Activated naive CD8-positive, alpha-beta T cell treated with anti-CD3 and anti-CD28 coated beads, Interleukin-2, amount 10 ng/mL, durations not matched to agents 7 days and 5 days (primary cell): ENCODE measurements around the gene PPP2R2C. TPM values are rescaled to one million over a fixed set of nuclear protein-coding genes. Genes with fewer than 3 reads are reported as not detected.

ENCODE experiments used
- ATAC-seq: fragments of 150-1000 bp; cut with Tn5 transposase; one replicate; pipeline ENCODE4 v1.10.0; 2021; ENCODE audit warnings: low read depth, moderate library complexity
- POLR2A ChIA-PET: fragments of 350-600 bp; sonication (Branson Sonifier 250); formaldehyde crosslinking; loops from one replicate; lab custom pipeline; 2021; ENCODE audit warnings: antibody characterized with exemption; lab: Charles Lee
- DNase-seq: peaks from one replicate; pipeline ENCODE4 v3.0.0; 2021
- H3K27ac Mint-ChIP-seq: one replicate; pipeline ENCODE4 v1.8.0; 2022; ENCODE audit warnings: mild to moderate bottlenecking, mixed read lengths
- H3K27me3 Mint-ChIP-seq: one replicate; pipeline ENCODE4 v1.8.0; 2022; ENCODE audit warnings: mild to moderate bottlenecking, moderate library complexity, mixed read lengths
- H3K36me3 Mint-ChIP-seq: one replicate; pipeline ENCODE4 v1.8.0; 2021; ENCODE audit warnings: mild to moderate bottlenecking, mixed read lengths
- H3K4me1 Mint-ChIP-seq: one replicate; pipeline ENCODE4 v1.8.0; 2021; ENCODE audit warnings: mixed read lengths
- H3K4me3 Mint-ChIP-seq: one replicate; pipeline ENCODE4 v1.8.0; 2022; ENCODE audit warnings: mild to moderate bottlenecking, moderate library complexity, mixed read lengths
- H3K9me3 Mint-ChIP-seq: one replicate; pipeline ENCODE4 v1.8.0; 2021; ENCODE audit warnings: mixed read lengths
- total RNA-seq, 2 experiments: library from RNA; stranded (reverse); gene quantifications; one replicate each; pipeline ENCODE4 v1.2.3, GENCODE V29; 2021

Gene PPP2R2C
- total RNA-seq, 2 experiments from 2014 or later: not detected

DNA sequence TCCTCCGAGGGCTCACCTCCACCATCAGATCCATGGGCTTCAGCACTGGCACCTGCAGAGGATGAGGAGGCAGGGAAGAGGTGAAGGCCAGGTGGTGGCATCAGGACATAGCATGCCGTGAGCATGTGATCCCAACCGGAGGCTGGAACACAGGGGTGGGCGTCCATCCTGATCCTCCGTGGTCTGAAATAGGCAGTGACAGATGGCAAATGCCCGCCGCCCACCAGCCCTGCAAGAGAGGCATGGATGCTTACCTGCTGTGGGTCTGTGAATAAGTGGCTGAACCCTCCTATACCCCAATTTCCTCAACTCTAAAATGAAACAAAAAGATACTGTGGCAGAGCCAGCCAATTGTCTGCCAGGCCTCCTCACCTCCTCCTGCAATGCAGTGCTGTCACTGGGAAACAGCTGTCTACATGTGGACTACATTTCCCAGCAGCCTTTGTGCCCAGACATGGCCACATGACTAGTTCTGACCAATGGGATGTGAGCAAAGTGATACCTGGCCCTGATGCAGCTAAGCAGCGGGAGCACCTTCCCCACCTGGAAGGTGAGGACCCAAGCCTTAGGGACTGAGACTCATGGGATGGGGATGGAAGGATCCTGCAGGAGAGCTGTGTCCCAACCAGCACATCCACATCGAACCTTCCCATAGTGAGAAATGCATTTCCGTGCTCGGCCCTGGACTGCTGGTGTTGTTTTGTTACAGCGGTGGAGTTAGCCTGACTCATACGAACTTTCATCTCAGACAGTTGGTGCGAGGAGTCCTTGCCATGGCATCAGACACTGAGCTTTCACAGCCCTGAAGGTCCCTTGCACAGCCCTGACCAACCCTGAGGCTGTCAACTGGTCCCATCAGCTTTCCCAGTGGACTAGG lies 99.5 kb downstream of the PPP2R2C start:
- Mint-ChIP-seq H3K4me1 (no peaks in the 10 kb centered on the region), H3K27ac (no peak overlapping the region), H3K4me3 (no peak overlapping the region), H3K27me3 (peaks cover 11% of the 10 kb centered on the region), H3K9me3 (no peaks in the 10 kb centered on the region), H3K36me3 (no peaks in the 10 kb centered on the region)
- ATAC-seq (peak; percentile 46), DNase-seq (no peak)
- POLR2A ChIA-PET: no interaction called here

DNA sequence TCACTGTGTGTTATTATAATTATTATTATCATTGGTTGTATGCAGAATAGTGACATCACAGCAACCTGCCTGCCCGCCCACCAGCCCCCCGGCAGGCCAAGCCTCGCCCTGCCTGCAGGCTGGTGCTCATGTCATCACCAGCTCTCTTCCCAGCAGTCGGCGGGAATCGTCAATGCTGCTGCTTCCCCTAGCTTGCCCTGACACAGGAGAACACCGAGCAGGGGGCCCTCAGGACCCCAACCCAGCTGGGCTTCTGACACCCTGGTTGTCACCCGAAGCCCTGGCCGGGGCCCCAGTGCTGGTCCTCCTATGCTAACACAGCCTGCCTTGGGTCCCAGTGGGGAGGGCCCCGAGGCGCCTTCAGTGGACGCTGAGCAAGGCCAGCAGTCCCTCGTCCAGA lies 100.6 kb downstream of the PPP2R2C start:
- Mint-ChIP-seq H3K27me3 (peaks cover 9% of the 10 kb centered on the region), H3K4me3 (no peak overlapping the region), H3K4me1 (no peaks in the 10 kb centered on the region), H3K9me3 (no peaks in the 10 kb centered on the region), H3K27ac (no peak overlapping the region), H3K36me3 (no peaks in the 10 kb centered on the region)
- no peak for DNase-seq
- no peak for ATAC-seq
- POLR2A ChIA-PET: no interaction called here

DNA sequence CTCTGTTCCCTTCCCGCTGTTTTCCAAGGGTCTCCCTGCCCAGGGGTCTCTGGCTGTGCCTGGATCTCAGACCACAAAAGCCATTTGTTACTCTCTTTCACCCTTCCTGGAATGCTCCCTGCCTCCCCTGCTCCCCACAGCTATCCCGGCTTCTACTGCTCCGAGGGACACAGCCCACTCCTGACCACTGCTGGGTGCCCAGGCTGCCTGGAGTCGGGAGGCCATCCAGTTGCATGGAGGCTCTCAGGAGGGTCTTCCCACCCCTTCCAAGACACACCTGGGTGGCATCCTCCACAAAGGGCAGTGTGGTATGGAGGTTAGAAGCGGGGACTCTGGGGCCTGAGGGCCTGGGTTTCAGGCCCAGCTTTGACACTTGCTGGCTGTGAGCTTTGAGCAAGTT lies 101.1 kb downstream of the PPP2R2C start:
- H3K4me3 Mint-ChIP-seq: no peak overlapping the region
- ATAC-seq (no peak), DNase-seq (no peak)
- H3K4me1 Mint-ChIP-seq: no peaks in the 10 kb centered on the region
- POLR2A ChIA-PET: no interaction called here
- H3K9me3 Mint-ChIP-seq: no peaks in the 10 kb centered on the region
- no peaks in the 10 kb centered on the region for H3K36me3 Mint-ChIP-seq
- H3K27me3 Mint-ChIP-seq: peaks cover 8% of the 10 kb centered on the region
- no peak overlapping the region for H3K27ac Mint-ChIP-seq

DNA sequence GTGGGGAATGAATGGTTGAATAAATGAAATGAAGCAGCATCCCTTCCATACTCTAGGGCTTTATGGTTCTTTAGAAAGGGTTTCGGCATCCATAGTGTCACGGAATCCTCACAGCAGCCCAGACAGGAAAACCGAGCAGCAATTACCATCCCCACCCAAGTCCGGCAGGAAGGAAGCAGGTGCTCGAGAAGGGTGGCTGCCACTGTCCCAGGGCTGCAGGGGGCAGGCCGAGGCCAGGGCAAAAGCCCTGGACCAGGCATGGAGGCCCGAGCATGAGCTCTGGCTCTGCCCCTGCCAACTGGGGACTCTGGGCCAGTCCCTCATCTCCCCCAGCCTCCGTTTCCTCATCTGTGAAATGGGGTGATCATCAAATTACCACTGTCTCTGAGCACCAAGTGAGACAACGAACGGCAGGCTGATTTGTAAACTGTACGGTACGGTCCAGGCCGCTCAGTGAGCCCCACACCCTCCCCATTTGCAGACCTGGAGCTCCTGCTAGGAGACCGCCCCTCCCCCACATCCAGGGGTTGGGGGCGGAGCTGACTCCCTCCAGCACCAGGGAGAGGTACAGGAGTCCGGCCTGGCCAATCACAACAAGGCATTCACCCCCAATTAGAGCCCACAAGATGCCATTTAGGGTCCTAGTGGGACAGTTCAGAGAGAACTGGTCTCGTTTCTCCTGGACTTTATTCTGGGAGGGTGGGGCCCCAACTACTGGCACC lies 102.3 kb downstream of the PPP2R2C start:
- POLR2A ChIA-PET: no interaction called here
- no peaks in the 10 kb centered on the region for H3K36me3 Mint-ChIP-seq
- peaks cover 8% of the 10 kb centered on the region for H3K27me3 Mint-ChIP-seq
- H3K4me3 Mint-ChIP-seq: no peak overlapping the region
- no peaks in the 10 kb centered on the region for H3K4me1 Mint-ChIP-seq
- ATAC-seq (no peak), DNase-seq (no peak)
- H3K27ac Mint-ChIP-seq: no peak overlapping the region
- H3K9me3 Mint-ChIP-seq: no peaks in the 10 kb centered on the region

DNA sequence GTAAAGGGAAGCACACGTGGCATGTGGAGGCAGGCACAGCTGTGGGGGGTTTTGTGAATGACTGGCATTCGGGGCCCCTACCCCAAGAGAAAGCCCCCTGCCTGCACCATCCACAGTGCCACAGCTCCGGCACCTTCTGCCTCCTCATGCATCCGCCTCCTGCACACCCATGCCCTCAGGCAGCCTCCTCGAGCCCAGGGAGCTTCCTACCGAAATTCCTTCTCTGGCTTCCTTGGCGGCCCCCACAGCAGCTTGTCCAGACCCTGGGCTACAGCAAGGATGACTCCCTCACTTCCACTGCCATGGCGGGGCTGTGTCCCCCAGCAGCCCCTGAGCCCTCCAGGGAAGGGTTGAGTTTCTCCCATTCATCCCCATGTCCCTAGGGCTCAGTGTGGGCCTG lies 102.9 kb downstream of the PPP2R2C start:
- no peak overlapping the region for H3K27ac Mint-ChIP-seq
- no peaks in the 10 kb centered on the region for H3K36me3 Mint-ChIP-seq
- H3K27me3 Mint-ChIP-seq: peaks cover 8% of the 10 kb centered on the region
- H3K4me3 Mint-ChIP-seq: no peak overlapping the region
- no peaks in the 10 kb centered on the region for H3K9me3 Mint-ChIP-seq
- DNase-seq (no peak), ATAC-seq (no peak)
- POLR2A ChIA-PET: no interaction called here
- no peaks in the 10 kb centered on the region for H3K4me1 Mint-ChIP-seq

DNA sequence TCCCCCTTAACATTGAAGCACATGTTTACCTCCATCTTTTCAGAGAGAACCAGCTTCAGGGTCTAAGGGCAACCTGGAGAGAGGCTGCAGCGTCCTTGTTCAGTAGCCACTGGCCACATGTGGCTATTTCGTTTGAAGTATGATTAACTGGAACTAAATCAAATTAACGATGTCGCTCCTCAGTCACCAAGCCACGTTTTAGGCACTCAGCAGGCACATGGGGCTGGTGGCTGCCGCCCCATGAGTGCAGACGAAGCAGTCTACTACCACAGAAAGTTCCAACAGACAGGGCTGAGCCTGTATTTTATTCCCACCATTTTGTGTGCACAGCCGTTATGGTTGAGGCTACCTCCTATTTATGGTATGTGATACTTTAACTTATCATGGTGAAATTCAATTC lies 103.4 kb downstream of the PPP2R2C start:
- POLR2A ChIA-PET: no interaction called here
- H3K9me3 Mint-ChIP-seq: no peaks in the 10 kb centered on the region
- no peak overlapping the region for H3K27ac Mint-ChIP-seq
- no peaks in the 10 kb centered on the region for H3K4me1 Mint-ChIP-seq
- no peak overlapping the region for H3K4me3 Mint-ChIP-seq
- ATAC-seq (no peak), DNase-seq (no peak)
- no peaks in the 10 kb centered on the region for H3K36me3 Mint-ChIP-seq
- H3K27me3 Mint-ChIP-seq: peaks cover 8% of the 10 kb centered on the region

DNA sequence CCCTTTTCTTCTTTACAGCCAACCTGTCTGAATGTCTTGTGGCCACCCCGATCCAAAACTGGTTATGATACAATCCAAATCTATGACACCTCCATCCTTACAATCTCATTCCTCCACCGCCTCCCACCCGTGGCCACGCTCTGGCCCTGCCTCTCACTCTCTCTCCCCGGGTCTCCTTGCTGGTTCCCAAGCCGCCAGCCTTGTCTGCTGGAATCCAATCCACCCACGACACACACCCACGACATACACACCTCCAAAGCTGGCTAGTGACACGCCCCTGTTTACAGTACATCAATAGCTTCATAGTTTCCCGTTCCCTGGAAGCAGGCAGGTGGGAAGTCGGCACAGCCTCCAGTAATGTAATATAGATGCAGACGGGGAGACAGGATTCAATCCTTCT lies 103.8 kb downstream of the PPP2R2C start:
- ATAC-seq (no peak), DNase-seq (no peak)
- Mint-ChIP-seq H3K27me3 (peaks cover 8% of the 10 kb centered on the region), H3K27ac (no peak overlapping the region), H3K4me1 (no peaks in the 10 kb centered on the region), H3K9me3 (no peaks in the 10 kb centered on the region), H3K36me3 (no peaks in the 10 kb centered on the region), H3K4me3 (no peak overlapping the region)
- POLR2A ChIA-PET: no interaction called here

DNA sequence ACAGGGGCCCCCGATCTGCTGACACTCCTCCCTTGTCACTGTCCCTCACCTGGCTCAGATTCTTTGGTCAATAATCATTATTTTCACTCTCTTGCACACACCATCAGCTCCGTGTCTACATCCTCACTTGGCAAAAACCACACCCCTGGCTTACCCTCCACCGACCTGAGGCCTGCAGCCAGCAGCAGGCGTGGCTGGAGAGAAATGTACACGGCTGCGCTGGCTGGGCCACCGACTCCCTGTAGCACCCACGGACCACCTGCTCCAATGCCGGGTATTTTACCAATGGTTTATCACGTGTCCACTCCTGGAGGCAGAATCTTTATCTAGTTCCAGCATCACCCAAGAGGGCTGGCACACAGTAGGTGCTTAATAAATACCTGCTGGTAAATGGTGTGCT lies 104.3 kb downstream of the PPP2R2C start:
- Mint-ChIP-seq H3K27ac (no peak overlapping the region), H3K36me3 (no peaks in the 10 kb centered on the region), H3K9me3 (no peaks in the 10 kb centered on the region), H3K27me3 (peaks cover 8% of the 10 kb centered on the region), H3K4me1 (no peaks in the 10 kb centered on the region), H3K4me3 (no peak overlapping the region)
- ATAC-seq (no peak), DNase-seq (no peak)
- POLR2A ChIA-PET: no interaction called here

DNA sequence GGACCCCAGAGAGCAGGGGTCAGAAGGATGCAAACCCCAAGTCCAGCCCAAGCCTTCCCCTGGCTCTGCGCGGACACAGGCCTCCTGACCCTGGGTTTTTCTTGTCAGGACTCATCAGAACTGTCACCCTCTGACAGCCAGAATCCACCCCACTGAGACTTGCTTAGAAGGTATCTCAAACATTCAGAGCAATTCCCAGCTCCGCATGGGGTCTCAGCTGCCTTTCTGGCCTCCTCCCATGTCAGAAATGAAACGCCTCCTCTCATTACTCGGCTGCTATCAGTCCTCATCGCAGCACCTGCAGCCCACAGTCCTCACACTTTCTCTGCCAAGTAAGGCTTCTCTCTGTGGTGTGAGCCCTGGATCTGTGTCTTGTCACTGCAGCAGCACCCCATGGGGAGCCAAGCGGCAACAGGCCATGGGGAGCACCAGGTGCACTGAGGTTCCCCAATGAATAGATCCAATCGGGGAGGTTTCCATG lies 105.0 kb downstream of the PPP2R2C start:
- Mint-ChIP-seq H3K9me3 (no peaks in the 10 kb centered on the region), H3K4me1 (no peaks in the 10 kb centered on the region), H3K4me3 (no peak overlapping the region), H3K27me3 (peaks cover 8% of the 10 kb centered on the region), H3K27ac (no peak overlapping the region), H3K36me3 (no peaks in the 10 kb centered on the region)
- ATAC-seq (no peak), DNase-seq (no peak)
- POLR2A ChIA-PET: no interaction called here

DNA sequence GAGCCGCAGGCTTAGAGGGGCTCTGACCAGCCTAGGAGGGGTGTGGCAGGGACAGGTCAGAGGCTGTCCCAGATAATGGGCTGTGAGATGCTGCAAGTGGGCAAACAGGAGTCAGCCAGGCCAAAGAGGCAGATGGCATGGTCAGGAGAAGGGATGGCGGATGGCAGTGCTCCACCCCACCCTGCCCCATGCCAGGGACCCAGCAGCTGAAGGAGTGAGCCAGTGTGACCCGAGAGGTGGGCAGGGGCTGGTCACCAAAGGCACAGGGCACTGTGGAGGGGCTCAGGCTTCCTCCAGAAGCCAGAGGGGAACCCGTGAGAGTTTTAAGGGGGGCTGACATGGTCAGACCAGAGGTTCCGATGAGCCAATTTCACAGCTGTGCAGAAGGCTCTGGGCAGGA lies 105.8 kb downstream of the PPP2R2C start:
- POLR2A ChIA-PET: no interaction called here
- peaks cover 8% of the 10 kb centered on the region for H3K27me3 Mint-ChIP-seq
- no peak overlapping the region for H3K27ac Mint-ChIP-seq
- no peak overlapping the region for H3K4me3 Mint-ChIP-seq
- no peaks in the 10 kb centered on the region for H3K4me1 Mint-ChIP-seq
- no peaks in the 10 kb centered on the region for H3K9me3 Mint-ChIP-seq
- DNase-seq: no peak
- no peak for ATAC-seq
- no peaks in the 10 kb centered on the region for H3K36me3 Mint-ChIP-seq

DNA sequence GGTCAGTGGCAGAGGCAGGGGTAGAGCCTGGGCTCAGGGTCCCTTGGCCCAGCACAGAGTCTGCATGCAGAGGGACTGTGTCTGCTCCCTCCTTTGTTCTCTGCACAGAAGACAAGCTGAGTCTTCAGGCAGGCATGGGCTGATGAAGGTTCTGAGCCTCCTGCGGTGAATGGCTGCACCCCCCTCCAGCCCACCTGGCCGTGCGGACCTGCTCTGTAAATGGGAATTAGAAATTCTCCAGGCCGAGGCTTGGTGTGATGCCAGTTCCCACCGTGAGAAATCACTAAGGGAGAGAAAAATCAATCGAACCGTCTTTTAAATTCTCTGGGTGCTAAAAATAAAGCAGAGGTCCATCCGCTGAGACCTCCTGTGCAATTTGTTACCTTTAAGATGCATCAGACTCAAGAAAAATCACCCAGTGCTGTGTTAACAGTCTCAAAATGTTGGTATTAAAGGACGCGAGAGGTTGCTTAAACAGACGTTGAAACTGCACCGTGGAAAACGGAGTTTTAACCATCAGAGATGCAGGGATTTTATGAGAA lies 106.8 kb downstream of the PPP2R2C start:
- no peaks in the 10 kb centered on the region for H3K4me1 Mint-ChIP-seq

DNA sequence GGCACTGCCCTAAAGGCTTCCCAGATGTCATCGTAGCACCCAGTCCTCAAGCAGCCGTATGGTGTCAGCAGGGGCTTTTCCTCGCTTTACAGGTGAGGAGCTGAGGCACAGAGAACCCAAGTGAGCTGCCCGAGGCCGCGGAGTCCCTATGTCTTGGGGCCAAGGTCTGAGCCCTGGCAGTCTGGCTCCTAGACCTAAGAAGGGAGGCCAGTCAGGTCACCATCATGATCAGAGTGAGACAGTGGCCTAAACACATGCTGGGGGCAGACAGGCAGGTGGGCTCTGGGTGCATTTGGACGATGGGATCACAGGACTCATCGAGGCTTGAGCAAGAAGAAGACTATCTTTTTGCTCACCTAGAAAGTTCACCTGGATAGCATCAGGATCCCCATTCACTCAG lies 107.8 kb downstream of the PPP2R2C start:
- ATAC-seq (no peak), DNase-seq (no peak)
- H3K36me3 Mint-ChIP-seq: no peaks in the 10 kb centered on the region
- no peak overlapping the region for H3K27ac Mint-ChIP-seq
- POLR2A ChIA-PET: no interaction called here
- peaks cover 8% of the 10 kb centered on the region for H3K27me3 Mint-ChIP-seq
- H3K9me3 Mint-ChIP-seq: no peaks in the 10 kb centered on the region
- no peak overlapping the region for H3K4me3 Mint-ChIP-seq
- no peaks in the 10 kb centered on the region for H3K4me1 Mint-ChIP-seq

More for the DNA sequence above, 106.8 kb downstream of the PPP2R2C start:
- Mint-ChIP-seq H3K27ac (no peak overlapping the region), H3K9me3 (no peaks in the 10 kb centered on the region), H3K36me3 (no peaks in the 10 kb centered on the region), H3K27me3 (peaks cover 8% of the 10 kb centered on the region), H3K4me3 (no peak overlapping the region)
- DNase-seq: no peak
- ATAC-seq: no peak
- POLR2A ChIA-PET: no interaction called here

DNA sequence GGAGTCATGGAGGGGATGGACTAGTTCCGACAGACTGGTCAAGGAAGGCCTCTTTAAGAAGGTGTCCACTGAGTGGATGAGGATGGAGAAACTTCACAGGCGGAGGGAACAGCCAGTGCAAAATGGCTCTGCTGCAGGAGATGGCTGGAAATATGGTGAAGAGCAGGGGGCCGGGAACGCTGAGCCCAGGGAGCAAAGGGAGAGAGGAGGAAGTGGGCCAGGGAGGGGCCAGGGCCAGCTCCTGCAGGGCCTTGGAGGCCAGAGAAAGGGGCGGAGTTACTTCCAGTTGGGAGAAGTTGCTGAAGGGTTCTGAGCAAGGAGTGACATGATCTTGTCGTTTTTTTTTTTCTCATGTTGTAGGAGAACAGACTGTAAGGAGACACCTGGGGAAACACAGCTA lies 108.3 kb downstream of the PPP2R2C start:
- peaks cover 8% of the 10 kb centered on the region for H3K27me3 Mint-ChIP-seq
- H3K27ac Mint-ChIP-seq: no peak overlapping the region
- POLR2A ChIA-PET: no interaction called here
- H3K9me3 Mint-ChIP-seq: no peaks in the 10 kb centered on the region
- no peaks in the 10 kb centered on the region for H3K4me1 Mint-ChIP-seq
- no peak overlapping the region for H3K4me3 Mint-ChIP-seq
- DNase-seq (no peak), ATAC-seq (no peak)
- H3K36me3 Mint-ChIP-seq: no peaks in the 10 kb centered on the region

DNA sequence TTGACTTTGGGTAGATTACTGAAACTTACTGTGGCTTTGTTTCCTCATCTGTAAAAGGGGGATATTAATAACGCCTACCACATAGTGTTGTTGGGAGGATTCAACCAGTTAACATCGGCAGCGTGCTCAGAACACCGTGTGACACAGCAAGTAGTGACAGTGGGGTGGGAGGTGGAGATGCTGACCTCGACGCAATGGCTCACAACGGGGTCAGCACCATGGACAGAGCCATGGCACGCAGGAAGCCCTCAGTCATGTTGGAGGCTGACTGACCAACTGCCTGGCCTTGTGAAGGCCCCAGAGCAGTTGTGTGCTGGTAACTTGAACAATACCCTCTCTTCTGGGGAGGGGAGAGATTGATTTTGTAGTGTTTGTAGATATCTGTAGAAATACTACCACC lies 109.5 kb downstream of the PPP2R2C start:
- POLR2A ChIA-PET: no interaction called here
- H3K27ac Mint-ChIP-seq: no peak overlapping the region
- ATAC-seq (no peak), DNase-seq (peak; percentile 70)
- H3K4me3 Mint-ChIP-seq: no peak overlapping the region
- peaks cover 3% of the 10 kb centered on the region for H3K27me3 Mint-ChIP-seq
- no peaks in the 10 kb centered on the region for H3K36me3 Mint-ChIP-seq
- H3K4me1 Mint-ChIP-seq: no peaks in the 10 kb centered on the region
- H3K9me3 Mint-ChIP-seq: no peaks in the 10 kb centered on the region
